Measurements from ENCODE around the gene WNT2. TPM values are rescaled to one million over a fixed set of nuclear protein-coding genes. Genes with fewer than 3 reads are reported as not detected.

WNT2 gene
- total and polyA plus RNA-seq, 7 donors: 0.01 to 0.47 (median 0.03) TPM; not detected in 4

- Histone ChIP-seq H3K9me3 (no peaks in the 10 kb centered on the region), H3K4me1 (no peaks in the 10 kb centered on the region), H3K27ac (no peak overlapping the region), H3K27me3 (ENCODE audit: insufficient read depth in 3 of 3, low read length in 2 of 3) (peaks cover 0 to 1% (median 0%) of the 10 kb centered on the region in 3 donors), H3K4me3 (no peak overlapping the region), H3K36me3 (ENCODE audit: insufficient read depth in 1 of 2, low read depth in 1 of 2) (no peaks in the 10 kb centered on the region)
- ATAC-seq (peak in 2 of 4 donors; percentile 36 to 65), DNase-seq (no peak)
- TF ChIP-seq CTCF (IDR thresholded peaks at IDR 0.05): no peak
- intact Hi-C loops (cut with DNase I): no loop called here
- WGBS, 3 donors: 46 to 66% (median 49%) methylated on average over 5 of the region's 5 CpGs
These were observed 53.4 kb downstream of the WNT2 start for GRCh38 chr7:117269417-117269816.

GRCh38 chr7:117264716-117265115 is 58.1 kb downstream of the WNT2 start:
- intact Hi-C loops (cut with DNase I): no loop called here
- DNase-seq: no peak
- H3K27me3 ChIP-seq (ENCODE audit: insufficient read depth in 3 of 3, low read length in 2 of 3): no peaks in the 10 kb centered on the region
- no peak for ATAC-seq
- no peak overlapping the region for H3K27ac ChIP-seq
- WGBS, 3 donors: 48 to 98% (median 95%) methylated on average over 1 of the region's 1 CpG
- H3K36me3 ChIP-seq (ENCODE audit: insufficient read depth in 1 of 2, low read depth in 1 of 2): no peaks in the 10 kb centered on the region
- no peaks in the 10 kb centered on the region for H3K9me3 ChIP-seq
- TF ChIP-seq CTCF (IDR thresholded peaks at IDR 0.05): no peak
- H3K4me1 ChIP-seq: no peaks in the 10 kb centered on the region
- no peak overlapping the region for H3K4me3 ChIP-seq

GRCh38 chr7:117262546-117262945 is 60.3 kb downstream of the WNT2 start:
- no peak for ATAC-seq
- no peak overlapping the region for H3K27ac ChIP-seq

GRCh38 chr7:117259615-117260014 is 63.2 kb downstream of the WNT2 start:
- no peak overlapping the region for H3K4me3 ChIP-seq
- ATAC-seq (no peak), DNase-seq (no peak)
- no peaks in the 10 kb centered on the region for H3K9me3 ChIP-seq
- no peak overlapping the region for H3K27ac ChIP-seq
- H3K36me3 ChIP-seq (ENCODE audit: insufficient read depth in 1 of 2, low read depth in 1 of 2): no peaks in the 10 kb centered on the region
- no peak for TF ChIP-seq CTCF (IDR thresholded peaks at IDR 0.05)
- peaks cover 0 to 3% (median 0%) of the 10 kb centered on the region in 3 donors for H3K27me3 ChIP-seq (ENCODE audit: insufficient read depth in 3 of 3, low read length in 2 of 3)
- 31 to 79% (median 67%) methylated on average over 1 of the region's 1 CpG for WGBS, 3 donors
- H3K4me1 ChIP-seq: no peaks in the 10 kb centered on the region
- intact Hi-C loops (cut with DNase I): no loop called here

More at GRCh38 chr7:117262546-117262945, 60.3 kb downstream of the WNT2 start:
- Histone ChIP-seq H3K36me3 (ENCODE audit: insufficient read depth in 1 of 2, low read depth in 1 of 2) (no peaks in the 10 kb centered on the region), H3K27me3 (ENCODE audit: insufficient read depth in 3 of 3, low read length in 2 of 3) (no peaks in the 10 kb centered on the region), H3K4me1 (no peaks in the 10 kb centered on the region), H3K4me3 (no peak overlapping the region), H3K9me3 (no peaks in the 10 kb centered on the region)
- 94 to 97% (median 95%) methylated on average over 2 of the region's 2 CpGs for WGBS, 3 donors
- DNase-seq: no peak
- TF ChIP-seq CTCF (IDR thresholded peaks at IDR 0.05): no peak
- intact Hi-C loops (cut with DNase I): no loop called here

GRCh38 chr7:117251687-117252086 is 71.2 kb downstream of the WNT2 start:
- no peak for ATAC-seq
- no peaks in the 10 kb centered on the region for H3K36me3 ChIP-seq (ENCODE audit: insufficient read depth in 1 of 2, low read depth in 1 of 2)
- H3K27me3 ChIP-seq (ENCODE audit: insufficient read depth in 3 of 3, low read length in 2 of 3): no peaks in the 10 kb centered on the region
- H3K4me3 ChIP-seq: no peak overlapping the region
- no peak overlapping the region for H3K27ac ChIP-seq
- intact Hi-C loops (cut with DNase I): no loop called here
- WGBS, 3 donors: 67 to 81% (median 71%) methylated on average over 4 of the region's 4 CpGs
- no peak for DNase-seq
- H3K4me1 ChIP-seq: no peaks in the 10 kb centered on the region
- no peak for TF ChIP-seq CTCF (IDR thresholded peaks at IDR 0.05)
- H3K9me3 ChIP-seq: no peaks in the 10 kb centered on the region
